Stimulated activated effector memory CD8-positive, alpha-beta T cell treated with anti-CD3 and anti-CD28 coated beads, Interleukin-12 subunit alpha, Interleukin-12 subunit beta, amount 100 ng/mL, for 72 hours (primary cell): ENCODE results near the gene NEBL.

Experiments
- ATAC-seq: fragments of 150-1000 bp; cut with Tn5 transposase; 2 replicates; pipeline ENCODE4 v1.10.0; 2021
- DNase-seq, 2 donors: peaks; one replicate each; pipeline ENCODE4 v3.0.0; 2021 to 2022; ENCODE audit warnings: low spot score in 2 of 2
- H3K27ac Mint-ChIP-seq: one replicate; pipeline ENCODE4 v1.8.0; 2022; ENCODE audit warnings: mild to moderate bottlenecking, mixed read lengths
- H3K36me3 Mint-ChIP-seq: one replicate; pipeline ENCODE4 v1.8.0; 2022; ENCODE audit warnings: mild to moderate bottlenecking, mixed read lengths
- H3K4me1 Mint-ChIP-seq: one replicate; pipeline ENCODE4 v1.8.0; 2022; ENCODE audit warnings: mixed read lengths
- H3K4me3 Mint-ChIP-seq: one replicate; pipeline ENCODE4 v1.8.0; 2022; ENCODE audit warnings: mild to moderate bottlenecking, mixed read lengths
- H3K9me3 Mint-ChIP-seq: one replicate; pipeline ENCODE4 v1.8.0; 2022; ENCODE audit warnings: mixed read lengths

NEBL gene

DNA sequence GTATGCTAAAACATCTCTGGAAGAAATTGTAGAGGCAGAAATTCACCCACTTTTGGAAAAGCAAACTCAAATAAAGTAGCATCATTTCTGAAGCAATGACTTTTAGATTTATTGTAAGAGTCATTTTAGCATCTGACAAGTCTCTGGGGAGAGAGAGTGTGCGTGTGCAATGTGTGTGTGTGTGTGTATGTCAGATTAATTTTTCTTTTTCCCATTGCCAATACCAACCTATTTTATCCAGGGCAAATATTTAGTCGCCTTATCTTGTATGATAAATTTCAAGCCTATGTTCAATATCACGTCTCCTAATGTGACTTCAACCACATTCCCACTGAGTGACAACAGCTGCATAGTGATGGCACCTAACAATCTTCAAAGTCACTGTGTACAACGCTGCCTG is 101.7 kb downstream of the NEBL start:
- no peak for ATAC-seq
- no peak overlapping the region for H3K4me3 Mint-ChIP-seq
- H3K4me1 Mint-ChIP-seq: no peaks in the 10 kb centered on the region
- DNase-seq: no peak
- H3K27ac Mint-ChIP-seq: no peak overlapping the region
- H3K36me3 Mint-ChIP-seq: no peaks in the 10 kb centered on the region
- peaks cover 4% of the 10 kb centered on the region for H3K9me3 Mint-ChIP-seq

DNA sequence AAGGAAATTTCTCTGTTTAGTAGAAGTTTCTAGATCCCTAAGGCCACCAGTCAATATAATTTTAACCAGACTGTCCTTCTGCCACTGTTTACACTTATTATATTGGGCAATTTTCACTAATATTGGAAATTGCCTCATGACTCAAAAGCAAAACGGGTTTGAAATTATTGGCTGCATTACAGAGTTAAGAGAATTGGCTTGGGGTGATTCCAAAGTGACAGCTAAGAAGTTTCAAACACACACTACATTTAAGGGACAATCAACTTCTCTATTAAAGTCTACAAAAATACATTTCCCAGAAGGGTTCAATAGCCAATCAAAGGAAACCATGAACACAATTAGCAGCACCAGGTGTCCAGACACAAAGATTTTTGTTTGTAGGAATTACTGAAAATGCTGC is 111.9 kb downstream of the NEBL start:
- ATAC-seq (no peak), DNase-seq (no peak)
- Mint-ChIP-seq H3K4me1 (no peaks in the 10 kb centered on the region), H3K9me3 (peaks cover 4% of the 10 kb centered on the region), H3K27ac (no peak overlapping the region), H3K36me3 (no peaks in the 10 kb centered on the region), H3K4me3 (no peak overlapping the region)

DNA sequence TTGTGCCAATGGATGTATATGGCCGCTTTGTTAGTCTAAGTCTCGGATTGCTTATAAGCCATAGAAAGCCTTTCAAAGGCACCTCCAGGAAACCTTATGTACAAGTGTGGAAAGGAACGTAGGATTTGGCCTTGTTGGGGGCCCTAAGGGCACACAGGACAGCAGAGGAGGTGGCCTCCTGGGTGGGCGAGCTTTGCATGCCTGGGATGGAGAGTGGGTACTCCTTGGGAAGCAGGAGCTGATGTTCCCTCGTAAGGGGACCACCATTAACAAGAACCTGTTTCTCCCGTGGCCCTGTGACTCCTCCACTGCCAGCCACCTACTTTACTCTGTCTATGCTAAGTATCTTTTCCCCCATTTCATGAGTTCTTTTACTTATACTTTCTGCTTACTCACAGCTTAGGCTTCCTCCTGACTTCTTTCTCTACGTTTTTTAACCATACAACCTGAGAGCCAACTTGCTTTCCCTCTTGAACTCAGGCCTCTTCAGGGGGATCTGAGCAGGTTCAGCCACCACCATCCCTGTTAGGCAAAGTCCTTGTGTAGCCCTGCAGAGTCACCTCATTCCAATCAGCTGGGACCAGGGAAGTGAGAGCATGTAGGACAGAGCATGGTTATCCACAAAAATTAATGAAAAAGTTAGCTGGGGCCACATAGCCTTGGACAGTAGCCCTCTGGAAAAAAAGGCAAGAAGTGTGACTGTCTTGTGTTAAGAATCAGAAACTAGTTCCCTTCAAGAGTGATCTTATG is 118.9 kb downstream of the NEBL start:
- peaks cover 5% of the 10 kb centered on the region for H3K9me3 Mint-ChIP-seq
- H3K4me3 Mint-ChIP-seq: no peak overlapping the region
- H3K27ac Mint-ChIP-seq: no peak overlapping the region
- no peaks in the 10 kb centered on the region for H3K36me3 Mint-ChIP-seq
- H3K4me1 Mint-ChIP-seq: no peaks in the 10 kb centered on the region
- no peak for ATAC-seq
- no peak for DNase-seq

DNA sequence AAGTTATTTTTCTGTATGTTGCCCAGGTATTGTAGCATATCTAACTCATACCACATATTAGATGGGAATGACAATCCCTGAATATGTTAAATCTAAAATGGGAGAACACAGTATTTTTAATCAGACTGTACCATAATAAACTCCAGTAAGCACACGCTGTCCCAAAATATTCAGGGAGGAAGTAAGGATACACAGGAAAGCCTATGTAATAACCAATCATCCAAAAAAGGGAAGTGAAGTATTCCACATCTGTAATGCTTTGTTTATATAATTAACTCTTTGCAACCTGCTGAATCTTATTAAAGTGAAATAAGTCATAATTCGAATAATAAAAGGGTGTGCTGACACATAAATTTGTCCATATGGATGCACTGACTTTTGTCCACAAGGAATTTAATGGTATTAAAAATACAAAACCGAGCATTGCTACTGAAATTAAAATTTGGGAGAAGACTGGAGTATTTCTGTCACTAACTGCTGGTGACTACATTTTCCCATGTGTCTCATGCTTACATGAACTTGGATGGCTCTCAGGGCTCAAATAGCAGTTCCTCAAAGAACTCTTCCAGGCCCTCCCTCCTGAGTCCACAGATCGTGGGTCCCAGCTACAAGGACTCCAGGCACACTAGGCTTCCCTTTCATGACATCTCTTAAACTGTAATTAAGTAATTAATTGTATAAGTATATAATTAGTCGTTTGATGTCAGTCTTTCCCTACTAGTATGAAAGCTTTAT is 120.6 kb downstream of the NEBL start:
- no peak for DNase-seq
- no peaks in the 10 kb centered on the region for H3K4me1 Mint-ChIP-seq
- ATAC-seq: no peak
- peaks cover 9% of the 10 kb centered on the region for H3K9me3 Mint-ChIP-seq
- no peak overlapping the region for H3K27ac Mint-ChIP-seq
- no peak overlapping the region for H3K4me3 Mint-ChIP-seq
- H3K36me3 Mint-ChIP-seq: no peaks in the 10 kb centered on the region

DNA sequence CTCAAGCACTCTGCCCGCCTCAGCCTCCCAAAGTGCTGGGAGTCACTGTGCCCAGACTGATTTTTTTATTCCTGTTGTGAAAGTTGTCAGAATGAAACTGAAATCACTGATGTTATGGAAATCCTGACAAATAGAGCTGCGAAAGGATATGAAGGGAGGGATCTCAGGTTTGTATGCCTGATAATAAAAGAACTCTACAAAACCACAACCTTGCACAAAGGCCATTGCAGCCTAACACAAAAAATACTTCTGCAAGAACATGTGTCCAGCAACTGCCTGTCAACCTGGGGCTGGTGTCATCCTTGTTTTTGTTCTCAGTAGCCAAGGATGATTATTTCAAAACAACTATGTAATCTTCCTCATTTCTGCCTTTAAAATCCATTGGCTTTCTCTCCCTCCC is 126.1 kb downstream of the NEBL start:
- no peak overlapping the region for H3K27ac Mint-ChIP-seq
- ATAC-seq (no peak), DNase-seq (no peak)
- no peaks in the 10 kb centered on the region for H3K4me1 Mint-ChIP-seq
- H3K4me3 Mint-ChIP-seq: no peak overlapping the region
- no peaks in the 10 kb centered on the region for H3K36me3 Mint-ChIP-seq
- H3K9me3 Mint-ChIP-seq: peaks cover 9% of the 10 kb centered on the region

DNA sequence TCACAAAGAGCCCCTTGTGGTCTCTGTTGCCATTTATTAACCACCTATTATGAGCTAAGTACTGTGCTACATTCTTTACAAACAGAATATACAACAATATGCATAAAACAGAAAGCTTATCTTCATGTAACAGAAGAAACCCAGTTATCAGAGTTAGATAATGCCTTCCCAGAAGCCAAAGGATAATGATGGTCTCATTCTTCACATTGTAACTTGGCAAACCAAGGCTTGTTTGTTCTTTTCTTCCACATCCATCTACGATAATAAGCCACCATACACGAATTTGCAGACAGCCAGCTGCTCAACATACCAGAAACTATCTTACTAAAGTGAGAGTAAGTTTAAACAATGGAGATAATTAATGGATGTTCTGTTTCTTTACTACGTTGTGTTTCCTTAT is 127.6 kb downstream of the NEBL start:
- Mint-ChIP-seq H3K4me3 (no peak overlapping the region), H3K9me3 (peaks cover 9% of the 10 kb centered on the region), H3K36me3 (no peaks in the 10 kb centered on the region), H3K4me1 (no peaks in the 10 kb centered on the region), H3K27ac (no peak overlapping the region)
- no peak for DNase-seq
- ATAC-seq: no peak

DNA sequence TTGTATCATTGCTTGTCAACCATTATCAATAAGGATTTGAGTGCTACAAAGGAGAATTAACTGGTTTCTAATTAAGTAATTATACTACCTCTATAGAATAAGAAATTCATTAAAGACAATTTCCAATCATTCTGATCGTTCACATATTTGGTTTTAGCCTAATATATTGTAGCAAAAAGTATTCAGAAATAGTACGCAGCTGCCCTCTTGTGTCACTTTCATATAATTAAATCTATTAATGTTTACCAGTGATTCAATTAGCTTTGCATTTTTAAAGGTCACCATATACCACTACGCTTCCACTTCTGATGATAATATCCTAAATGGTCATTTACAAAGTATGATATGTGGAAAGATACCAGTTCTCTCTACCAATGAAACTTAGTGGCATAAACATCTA is 128.3 kb downstream of the NEBL start:
- no peak for ATAC-seq

DNA sequence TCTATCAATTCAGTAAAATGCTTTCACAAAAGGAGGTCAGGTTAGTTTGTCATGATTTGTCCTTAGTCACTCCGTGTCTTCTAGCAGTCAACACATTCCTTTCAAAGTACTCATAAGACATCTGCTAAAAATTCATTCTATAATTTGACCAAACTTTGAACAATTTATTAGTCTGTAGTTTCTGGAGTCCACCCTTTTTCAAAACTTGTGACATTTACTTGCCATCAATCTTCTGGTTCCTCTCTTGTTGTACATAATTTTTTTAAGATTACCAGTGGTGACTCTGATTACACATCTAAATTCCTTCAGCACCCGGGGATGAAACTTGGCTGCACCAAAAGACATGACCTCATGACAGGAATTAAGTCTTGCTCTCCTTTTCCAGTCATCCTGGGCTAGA is 130.1 kb downstream of the NEBL start:
- H3K27ac Mint-ChIP-seq: no peak overlapping the region
- H3K36me3 Mint-ChIP-seq: no peaks in the 10 kb centered on the region
- H3K4me1 Mint-ChIP-seq: no peaks in the 10 kb centered on the region
- H3K9me3 Mint-ChIP-seq: peaks cover 9% of the 10 kb centered on the region
- ATAC-seq: no peak
- no peak overlapping the region for H3K4me3 Mint-ChIP-seq
- DNase-seq: no peak

More for the DNA sequence above, 128.3 kb downstream of the NEBL start:
- Mint-ChIP-seq H3K27ac (no peak overlapping the region), H3K4me3 (no peak overlapping the region), H3K36me3 (no peaks in the 10 kb centered on the region), H3K4me1 (no peaks in the 10 kb centered on the region), H3K9me3 (peaks cover 8% of the 10 kb centered on the region)
- DNase-seq: no peak

DNA sequence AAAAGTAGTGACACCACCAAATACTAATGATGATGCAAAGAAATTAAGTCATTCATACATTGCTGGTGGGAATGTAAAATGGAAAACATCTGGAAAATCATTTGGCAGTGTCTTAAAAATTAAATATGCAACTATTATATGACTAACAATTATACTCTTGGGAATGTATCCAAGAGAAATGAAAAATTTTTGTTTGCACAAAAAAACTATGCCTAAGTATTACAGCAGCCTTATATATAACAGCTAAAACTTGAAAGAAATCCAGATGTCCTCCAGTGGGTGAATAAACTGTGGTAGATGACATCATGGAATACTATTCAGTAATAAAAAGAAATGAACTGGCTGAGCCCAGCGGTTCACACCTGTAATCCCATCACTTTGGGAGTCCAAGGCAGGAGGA is 132.0 kb downstream of the NEBL start:
- Mint-ChIP-seq H3K36me3 (no peaks in the 10 kb centered on the region), H3K9me3 (peaks cover 9% of the 10 kb centered on the region), H3K27ac (no peak overlapping the region), H3K4me3 (no peak overlapping the region), H3K4me1 (no peaks in the 10 kb centered on the region)
- DNase-seq (no peak), ATAC-seq (no peak)

DNA sequence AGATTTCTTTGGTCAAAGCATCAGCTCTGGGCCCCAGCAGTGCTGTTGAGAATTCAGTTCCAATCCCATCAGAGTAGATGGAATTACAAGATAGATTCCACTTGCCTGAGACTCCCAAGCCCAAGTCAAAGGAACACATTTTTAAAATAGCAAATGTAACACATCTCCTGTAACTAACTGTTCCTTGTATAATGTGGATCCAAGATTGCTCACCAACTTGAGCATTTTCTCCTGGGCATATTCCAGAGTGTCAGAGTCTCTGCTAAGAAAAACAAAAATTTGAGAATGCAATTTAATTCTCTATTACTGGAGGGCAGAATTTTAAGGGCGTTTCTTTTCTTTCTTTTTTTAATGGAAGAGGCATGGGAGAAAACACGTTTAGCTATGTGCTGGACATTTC is 136.7 kb downstream of the NEBL start:
- ATAC-seq: no peak
- Mint-ChIP-seq H3K27ac (no peak overlapping the region), H3K4me3 (no peak overlapping the region), H3K4me1 (no peaks in the 10 kb centered on the region), H3K9me3 (peaks cover 16% of the 10 kb centered on the region), H3K36me3 (no peaks in the 10 kb centered on the region)
- DNase-seq: no peak

DNA sequence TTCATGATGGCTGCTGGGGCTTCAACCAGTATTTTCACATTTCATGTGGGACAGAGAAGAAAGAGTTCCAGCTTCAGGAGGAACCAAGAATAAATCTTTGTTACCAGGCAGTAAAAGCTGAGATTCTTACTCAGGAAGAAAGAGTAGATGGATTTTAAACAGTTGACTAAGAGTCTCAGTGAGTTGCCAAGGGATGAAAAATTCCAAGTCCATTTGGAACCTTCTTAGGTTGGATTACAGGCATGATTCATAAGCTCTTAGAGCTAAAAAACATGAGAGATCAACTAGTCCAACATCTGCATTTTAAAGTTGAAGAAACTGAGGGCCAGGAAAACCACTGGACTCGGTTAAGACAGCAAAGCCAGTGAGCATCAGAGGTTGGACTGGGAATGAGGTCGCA is 148.6 kb downstream of the NEBL start:
- H3K9me3 Mint-ChIP-seq: peaks cover 16% of the 10 kb centered on the region
- DNase-seq (no peak), ATAC-seq (no peak)
- H3K36me3 Mint-ChIP-seq: no peaks in the 10 kb centered on the region
- no peaks in the 10 kb centered on the region for H3K4me1 Mint-ChIP-seq
- no peak overlapping the region for H3K27ac Mint-ChIP-seq
- H3K4me3 Mint-ChIP-seq: no peak overlapping the region

DNA sequence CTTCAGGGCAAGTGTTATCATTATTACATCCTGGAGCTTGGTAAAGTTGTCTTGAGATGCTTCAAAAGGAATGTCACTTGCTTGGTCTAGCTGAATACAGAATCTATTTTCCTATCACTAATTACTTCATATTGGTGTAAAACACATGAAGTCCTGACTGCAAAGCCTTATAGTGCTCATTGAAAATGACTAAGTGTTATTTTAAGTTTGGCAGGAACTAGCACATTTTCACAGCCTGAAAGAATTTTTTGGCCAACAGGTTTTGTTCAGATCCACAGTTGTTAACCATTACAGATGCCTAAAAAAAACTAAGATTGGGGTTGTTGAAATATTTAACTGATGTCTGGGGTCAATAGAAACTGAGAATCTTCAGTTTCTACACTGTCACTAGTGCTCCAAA is 149.3 kb downstream of the NEBL start:
- no peak for ATAC-seq

DNA sequence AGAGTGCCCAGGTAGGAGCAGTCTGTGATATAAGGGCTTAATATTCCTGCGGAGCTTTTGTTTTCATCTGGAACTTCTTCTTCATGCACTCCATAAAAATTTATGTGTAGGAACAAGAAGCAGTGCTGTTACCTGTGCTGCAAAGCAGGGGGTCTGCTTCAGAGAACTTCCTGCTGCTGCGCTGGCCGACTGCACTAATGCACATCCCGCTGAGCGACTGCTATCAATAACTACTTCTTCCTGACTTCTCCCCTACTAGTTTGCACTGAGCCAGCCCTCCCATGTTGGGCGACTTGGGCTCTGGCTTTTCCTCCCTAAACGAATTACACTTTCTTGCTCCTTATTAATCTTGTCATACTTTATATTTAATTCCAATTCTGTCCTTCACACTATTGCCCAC is 150.3 kb downstream of the NEBL start:
- Mint-ChIP-seq H3K4me1 (no peaks in the 10 kb centered on the region), H3K9me3 (peaks cover 17% of the 10 kb centered on the region), H3K36me3 (no peaks in the 10 kb centered on the region), H3K4me3 (no peak overlapping the region), H3K27ac (no peak overlapping the region)
- DNase-seq (no peak), ATAC-seq (no peak)

More for the DNA sequence above, 149.3 kb downstream of the NEBL start:
- Mint-ChIP-seq H3K4me3 (no peak overlapping the region), H3K36me3 (no peaks in the 10 kb centered on the region), H3K4me1 (no peaks in the 10 kb centered on the region), H3K27ac (no peak overlapping the region), H3K9me3 (peaks cover 16% of the 10 kb centered on the region)
- no peak for DNase-seq

DNA sequence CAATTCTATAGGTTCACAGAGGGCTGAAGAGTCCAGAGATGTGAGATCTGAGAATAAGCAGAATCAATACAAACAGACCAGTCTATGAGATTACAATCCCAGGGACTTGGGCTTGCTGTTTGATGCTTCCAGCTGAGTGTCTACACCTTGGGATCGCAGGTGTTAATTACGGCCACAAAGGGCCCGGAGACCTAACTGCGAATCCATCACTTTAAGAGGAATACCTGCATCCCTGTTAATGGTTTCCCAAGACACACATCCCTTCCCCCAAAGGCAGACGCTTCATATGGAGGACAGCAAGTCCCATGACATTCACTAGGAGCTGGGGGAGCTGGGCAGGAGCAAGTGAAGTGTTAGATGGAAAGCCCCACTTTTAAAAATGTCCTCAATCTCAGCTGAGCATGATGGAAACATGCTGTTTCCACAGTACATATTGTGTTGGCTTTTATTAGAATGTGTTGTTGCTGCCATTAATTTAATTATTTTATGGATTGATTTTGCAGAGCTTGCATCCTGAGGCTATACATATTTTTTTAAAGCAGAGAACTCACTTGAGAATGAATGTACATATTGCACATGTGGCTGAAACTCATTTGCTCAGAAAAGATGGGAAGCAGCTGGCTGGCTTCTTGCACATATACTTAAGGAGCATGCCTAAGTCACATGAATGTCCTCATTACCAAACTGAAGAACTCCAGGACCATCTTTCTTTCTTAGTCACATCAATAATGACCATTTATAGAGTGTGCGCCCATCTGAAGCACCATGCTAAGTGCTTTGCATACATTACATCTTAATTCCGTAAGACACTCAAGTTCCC is 151.3 kb downstream of the NEBL start:
- ATAC-seq: no peak
- H3K9me3 Mint-ChIP-seq: peaks cover 20% of the 10 kb centered on the region
- H3K4me3 Mint-ChIP-seq: no peak overlapping the region
- no peaks in the 10 kb centered on the region for H3K36me3 Mint-ChIP-seq
- H3K4me1 Mint-ChIP-seq: no peaks in the 10 kb centered on the region
- DNase-seq: no peak
- H3K27ac Mint-ChIP-seq: no peak overlapping the region

DNA sequence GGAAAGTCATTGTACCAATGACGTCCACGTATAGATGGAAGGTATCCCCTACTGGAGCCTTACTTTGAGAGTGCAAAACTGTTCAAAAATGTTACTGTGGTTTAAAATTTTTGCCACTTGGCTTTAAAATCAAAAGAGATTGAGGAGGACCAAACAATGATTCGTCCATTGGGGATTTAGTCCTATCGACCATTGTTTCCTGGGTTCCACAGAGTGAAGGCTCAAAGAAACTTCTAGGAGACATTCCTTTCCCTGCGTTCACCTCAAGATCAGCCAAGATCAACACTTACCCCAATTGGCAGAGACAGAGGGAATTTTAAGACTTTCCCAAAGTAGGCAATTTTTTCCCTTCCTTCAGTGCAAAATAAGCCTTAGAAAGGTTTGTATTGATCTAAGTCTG is 152.3 kb downstream of the NEBL start:
- Mint-ChIP-seq H3K4me3 (no peak overlapping the region), H3K36me3 (no peaks in the 10 kb centered on the region)
- ATAC-seq: no peak

DNA sequence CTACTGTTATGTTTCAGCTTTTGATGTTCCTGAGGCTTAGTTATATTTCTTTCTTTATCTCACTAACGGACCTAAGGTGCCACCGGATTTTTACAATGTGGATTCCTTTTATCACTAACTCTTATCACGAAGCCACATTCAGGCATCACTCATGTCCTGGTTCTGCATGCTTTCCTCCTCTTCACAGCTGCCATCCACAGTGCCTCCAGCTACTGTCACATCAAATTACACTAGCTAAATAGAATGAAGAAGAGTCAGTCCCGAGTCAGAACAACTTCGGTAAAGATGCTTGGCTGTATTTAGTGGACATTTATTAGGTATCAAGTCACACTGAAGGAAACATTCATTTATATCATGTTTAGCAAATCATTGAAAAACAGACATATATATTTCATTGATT is 153.2 kb downstream of the NEBL start:
- H3K9me3 Mint-ChIP-seq: peaks cover 11% of the 10 kb centered on the region
- H3K36me3 Mint-ChIP-seq: no peaks in the 10 kb centered on the region
- H3K4me3 Mint-ChIP-seq: no peak overlapping the region
- H3K27ac Mint-ChIP-seq: no peak overlapping the region
- no peak for DNase-seq
- no peak for ATAC-seq
- H3K4me1 Mint-ChIP-seq: no peaks in the 10 kb centered on the region

More for the DNA sequence above, 152.3 kb downstream of the NEBL start:
- Mint-ChIP-seq H3K4me1 (no peaks in the 10 kb centered on the region), H3K9me3 (peaks cover 14% of the 10 kb centered on the region), H3K27ac (no peak overlapping the region)
- no peak for DNase-seq
